NOMO-1 treated with DMSO at 0.1 percent for 48 hours (cell line): ENCODE measurements around the gene IL21R.
"Not testable (repeated sequence)": the region's sequence is repeated elsewhere in the genome, so short reads cannot be mapped to it uniquely, and the experiment has no call there.

Experiments
- DNase-seq: peaks from one replicate; lab custom pipeline; 2025; ENCODE audit not compliant: unreplicated experiment; lab: John Stamatoyannopoulos, UW

IL21R gene

DNA sequence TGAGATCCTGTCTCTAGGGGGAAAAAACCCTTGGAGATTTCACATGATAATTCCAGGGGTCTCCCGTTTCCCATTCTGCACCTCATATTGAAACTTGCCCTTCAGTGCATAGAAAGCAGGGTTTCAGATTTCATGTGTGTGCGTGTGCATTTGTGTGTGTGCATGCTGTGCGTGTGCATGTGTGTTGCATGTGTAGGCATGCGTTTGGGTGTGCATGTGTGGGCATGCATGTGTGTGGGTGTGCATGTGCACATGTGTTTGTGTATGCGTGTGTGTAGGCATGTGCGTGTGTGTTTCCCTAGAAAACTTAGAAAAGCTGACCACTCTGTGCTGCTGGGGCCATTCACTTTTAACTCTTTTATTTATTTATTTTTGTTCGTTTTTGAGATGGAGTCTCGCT, 40.0 kb downstream of the IL21R start:
- no peak for DNase-seq

DNA sequence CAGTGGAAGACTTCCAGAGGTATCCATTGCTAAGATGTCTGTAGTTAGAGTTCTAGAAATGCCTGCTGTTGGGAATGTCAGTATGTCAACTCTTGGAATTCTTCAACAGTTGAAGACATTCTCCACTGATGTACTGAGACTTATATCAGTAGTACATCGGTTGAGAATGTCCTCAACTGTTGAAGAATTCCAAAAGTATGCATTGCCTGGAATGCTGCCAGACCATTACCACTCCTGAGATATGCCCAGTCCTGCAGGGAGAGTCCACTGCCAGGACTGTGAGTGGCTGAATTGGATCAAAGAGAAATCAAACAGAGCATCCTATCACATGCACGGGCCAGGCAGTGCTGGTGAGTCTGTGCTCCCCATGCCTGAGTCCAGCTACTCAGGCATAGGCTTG, 42.0 kb downstream of the IL21R start:
- no peak for DNase-seq

DNA sequence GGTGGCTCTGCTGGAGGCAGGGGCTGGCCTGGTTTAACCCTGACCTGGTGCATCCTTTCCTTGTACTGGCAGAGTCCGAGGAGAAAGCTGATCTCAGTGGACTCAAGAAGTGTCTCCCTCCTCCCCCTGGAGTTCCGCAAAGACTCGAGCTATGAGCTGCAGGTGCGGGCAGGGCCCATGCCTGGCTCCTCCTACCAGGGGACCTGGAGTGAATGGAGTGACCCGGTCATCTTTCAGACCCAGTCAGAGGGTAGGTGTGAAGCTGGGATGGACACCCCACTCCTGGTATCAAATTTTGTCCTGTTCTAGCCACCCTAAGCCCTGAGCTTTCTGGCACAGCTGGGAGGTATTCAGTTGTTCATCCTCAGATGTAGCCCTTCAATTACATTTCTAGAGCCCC, 42.5 kb downstream of the IL21R start:
- no peak for DNase-seq

DNA sequence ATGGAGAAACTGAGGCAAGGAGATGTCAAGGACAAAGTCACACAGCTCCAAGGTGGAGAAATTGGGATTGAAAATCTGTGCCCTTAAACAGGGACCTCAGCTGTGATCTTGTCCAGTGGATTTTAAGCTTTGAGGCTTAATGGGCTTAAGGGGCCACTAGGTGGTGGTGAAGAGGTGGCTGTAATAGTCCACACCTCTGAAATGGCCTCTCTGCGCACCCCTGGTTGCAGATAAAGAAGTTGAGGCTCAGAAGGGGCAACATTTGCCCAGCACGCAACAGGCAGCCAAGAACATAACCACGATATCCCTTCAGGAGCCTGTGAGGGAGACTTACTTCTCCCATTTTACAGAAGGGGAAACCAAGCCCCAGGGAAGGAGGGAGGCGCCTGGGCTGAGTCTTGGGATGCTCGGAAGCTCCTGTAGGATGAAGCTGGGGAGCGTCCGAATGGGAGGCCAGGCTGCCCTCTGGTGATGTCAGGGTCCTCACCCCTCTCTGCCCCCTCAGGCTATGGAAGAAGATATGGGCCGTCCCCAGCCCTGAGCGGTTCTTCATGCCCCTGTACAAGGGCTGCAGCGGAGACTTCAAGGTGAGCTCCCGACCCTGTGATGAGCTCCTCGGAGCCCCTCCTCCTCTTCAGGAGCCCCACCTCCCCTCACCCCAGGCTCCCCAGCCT, 43.7 kb downstream of the IL21R start:
- no peak for DNase-seq

DNA sequence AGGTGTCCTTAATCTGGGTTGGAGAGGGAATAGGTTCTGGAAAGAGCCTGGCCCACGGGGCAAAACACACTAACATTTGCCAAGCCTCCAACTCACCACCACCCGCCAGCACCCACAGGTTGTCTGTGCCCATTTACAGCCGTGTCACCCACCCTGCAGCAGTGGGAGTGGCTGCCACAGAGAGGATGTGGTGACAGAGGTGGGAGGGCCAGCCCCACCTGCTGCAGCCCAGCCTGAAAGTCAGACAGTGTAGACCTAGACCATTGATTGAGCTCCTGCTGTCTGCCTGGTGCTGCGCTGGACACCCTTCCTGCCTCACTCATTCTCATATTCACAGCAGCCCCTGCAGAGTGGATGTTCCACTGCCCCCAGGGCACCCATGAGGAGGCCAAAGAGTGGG, 44.7 kb downstream of the IL21R start:
- DNase-seq: no peak

DNA sequence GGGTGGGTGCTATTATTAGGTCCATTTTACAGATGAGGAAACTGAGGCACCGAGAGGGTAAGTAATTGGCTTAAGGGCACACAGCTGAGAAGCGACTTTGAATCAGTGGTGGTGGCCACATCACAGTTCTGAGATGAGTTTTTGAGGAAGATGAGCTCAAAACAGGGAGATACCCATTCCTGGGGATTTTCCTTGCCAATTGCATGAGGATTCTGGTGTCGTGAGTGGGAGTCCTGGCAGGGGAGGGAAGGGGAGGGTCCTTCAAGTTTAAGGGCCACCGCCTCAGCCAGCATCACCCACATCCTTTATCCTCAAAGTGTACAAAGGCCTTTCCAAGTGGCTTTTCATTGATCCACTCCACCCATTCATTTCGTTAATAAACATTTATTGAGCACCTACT, 45.3 kb downstream of the IL21R start:
- DNase-seq: no peak

DNA sequence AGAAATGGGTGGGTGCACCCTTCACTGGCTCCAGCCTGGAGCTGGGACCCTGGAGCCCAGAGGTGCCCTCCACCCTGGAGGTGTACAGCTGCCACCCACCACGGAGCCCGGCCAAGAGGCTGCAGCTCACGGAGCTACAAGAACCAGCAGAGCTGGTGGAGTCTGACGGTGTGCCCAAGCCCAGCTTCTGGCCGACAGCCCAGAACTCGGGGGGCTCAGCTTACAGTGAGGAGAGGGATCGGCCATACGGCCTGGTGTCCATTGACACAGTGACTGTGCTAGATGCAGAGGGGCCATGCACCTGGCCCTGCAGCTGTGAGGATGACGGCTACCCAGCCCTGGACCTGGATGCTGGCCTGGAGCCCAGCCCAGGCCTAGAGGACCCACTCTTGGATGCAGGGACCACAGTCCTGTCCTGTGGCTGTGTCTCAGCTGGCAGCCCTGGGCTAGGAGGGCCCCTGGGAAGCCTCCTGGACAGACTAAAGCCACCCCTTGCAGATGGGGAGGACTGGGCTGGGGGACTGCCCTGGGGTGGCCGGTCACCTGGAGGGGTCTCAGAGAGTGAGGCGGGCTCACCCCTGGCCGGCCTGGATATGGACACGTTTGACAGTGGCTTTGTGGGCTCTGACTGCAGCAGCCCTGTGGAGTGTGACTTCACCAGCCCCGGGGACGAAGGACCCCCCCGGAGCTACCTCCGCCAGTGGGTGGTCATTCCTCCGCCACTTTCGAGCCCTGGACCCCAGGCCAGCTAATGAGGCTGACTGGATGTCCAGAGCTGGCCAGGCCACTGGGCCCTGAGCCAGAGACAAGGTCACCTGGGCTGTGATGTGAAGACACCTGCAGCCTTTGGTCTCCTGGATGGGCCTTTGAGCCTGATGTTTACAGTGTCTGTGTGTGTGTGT, 46.8 kb downstream of the IL21R start:
- no peak for DNase-seq

DNA sequence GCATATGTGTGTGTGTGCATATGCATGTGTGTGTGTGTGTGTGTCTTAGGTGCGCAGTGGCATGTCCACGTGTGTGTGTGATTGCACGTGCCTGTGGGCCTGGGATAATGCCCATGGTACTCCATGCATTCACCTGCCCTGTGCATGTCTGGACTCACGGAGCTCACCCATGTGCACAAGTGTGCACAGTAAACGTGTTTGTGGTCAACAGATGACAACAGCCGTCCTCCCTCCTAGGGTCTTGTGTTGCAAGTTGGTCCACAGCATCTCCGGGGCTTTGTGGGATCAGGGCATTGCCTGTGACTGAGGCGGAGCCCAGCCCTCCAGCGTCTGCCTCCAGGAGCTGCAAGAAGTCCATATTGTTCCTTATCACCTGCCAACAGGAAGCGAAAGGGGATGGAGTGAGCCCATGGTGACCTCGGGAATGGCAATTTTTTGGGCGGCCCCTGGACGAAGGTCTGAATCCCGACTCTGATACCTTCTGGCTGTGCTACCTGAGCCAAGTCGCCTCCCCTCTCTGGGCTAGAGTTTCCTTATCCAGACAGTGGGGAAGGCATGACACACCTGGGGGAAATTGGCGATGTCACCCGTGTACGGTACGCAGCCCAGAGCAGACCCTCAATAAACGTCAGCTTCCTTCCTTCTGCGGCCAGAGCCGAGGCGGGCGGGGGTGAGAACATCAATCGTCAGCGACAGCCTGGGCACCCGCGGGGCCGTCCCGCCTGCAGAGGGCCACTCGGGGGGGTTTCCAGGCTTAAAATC, 47.6 kb downstream of the IL21R start:
- DNase-seq: no peak

DNA sequence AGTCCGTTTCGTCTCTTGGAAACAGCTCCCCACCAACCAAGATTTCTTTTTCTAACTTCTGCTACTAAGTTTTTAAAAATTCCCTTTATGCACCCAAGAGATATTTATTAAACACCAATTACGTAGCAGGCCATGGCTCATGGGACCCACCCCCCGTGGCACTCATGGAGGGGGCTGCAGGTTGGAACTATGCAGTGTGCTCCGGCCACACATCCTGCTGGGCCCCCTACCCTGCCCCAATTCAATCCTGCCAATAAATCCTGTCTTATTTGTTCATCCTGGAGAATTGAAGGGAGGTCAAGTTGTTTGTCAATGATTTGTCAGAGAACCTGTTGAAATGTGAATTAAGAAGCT, 48.2 kb downstream of the IL21R start:
- peak; percentile 7 for DNase-seq

DNA sequence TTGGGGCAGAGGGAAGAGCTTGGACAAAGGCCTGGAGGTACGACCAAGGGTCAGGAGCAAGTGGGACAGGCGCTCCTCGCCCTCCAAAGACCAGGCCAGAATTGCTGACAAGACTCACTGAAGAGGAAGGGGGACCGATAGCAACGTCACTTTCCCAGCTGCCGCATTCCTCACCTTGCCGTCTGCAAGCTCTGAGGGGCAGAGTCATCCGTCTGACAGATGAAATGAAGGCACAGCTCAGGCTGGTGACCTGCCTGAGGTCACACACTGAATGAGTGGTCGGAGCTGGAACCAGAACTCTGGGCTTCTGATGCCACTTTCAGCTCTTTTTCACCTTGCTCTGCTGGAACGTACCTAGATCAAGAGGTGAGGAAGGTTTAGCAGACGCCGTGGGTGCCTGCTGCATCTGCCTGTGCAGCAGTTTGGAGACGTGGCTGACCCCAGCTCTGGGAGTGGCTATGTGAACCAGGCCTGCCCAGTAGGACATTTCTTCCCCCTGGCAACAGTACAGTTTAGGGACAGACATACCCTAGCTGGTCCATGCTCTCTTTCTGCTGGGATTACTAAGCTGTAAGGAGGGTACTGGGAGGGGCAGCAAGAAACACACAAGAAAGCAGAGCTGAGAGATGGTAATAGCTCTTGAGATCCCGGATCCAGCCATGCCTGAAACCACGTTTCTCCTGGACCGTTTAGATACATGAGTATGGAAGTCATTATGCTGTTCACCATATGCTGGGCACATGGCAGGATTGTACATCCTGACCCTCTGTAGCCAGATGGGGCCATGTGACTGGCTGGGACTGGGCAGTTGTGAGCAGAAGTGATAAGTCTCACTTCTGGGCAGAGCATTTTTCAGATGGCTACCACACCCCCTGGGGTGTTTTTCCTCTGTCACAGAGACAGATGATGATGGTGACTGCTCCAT, 50.9 kb downstream of the IL21R start:
- DNase-seq: no peak

DNA sequence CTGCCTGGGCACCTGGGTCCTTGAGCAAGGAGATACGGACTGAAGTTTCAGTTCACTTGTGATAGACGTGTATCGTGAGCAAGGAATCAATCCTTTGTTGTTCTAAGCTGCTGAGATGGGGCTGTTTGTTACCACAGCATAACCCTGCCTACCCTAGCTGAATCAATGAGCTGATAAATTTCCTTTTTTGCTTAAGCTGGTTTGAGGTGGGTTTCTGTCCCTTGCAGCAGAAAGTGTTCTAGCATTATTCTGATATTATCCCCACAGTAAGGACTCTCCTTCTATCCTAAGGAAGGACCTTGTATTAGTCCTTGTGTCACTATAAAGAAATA, 51.5 kb downstream of the IL21R start:
- DNase-seq: no peak

DNA sequence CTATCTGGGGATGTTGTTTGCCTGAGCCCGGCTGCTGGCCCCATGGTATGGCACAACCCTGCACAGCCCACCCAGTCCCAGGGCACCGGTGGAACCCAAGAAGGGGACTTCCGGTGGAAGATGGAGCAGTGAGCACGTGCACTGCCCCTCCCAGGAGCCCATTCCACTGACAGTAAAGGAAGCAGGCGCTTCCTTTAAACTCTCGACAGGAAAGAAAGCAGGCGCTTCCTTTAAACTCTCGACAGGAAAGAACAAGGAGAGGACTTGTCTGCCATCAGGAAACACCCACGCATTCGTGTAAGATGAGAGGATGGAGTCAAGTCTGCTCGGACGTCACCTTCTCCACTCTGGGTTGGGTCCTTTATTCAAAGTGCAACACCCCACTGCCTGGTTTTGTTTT, 53.7 kb downstream of the IL21R start:
- no peak for DNase-seq

DNA sequence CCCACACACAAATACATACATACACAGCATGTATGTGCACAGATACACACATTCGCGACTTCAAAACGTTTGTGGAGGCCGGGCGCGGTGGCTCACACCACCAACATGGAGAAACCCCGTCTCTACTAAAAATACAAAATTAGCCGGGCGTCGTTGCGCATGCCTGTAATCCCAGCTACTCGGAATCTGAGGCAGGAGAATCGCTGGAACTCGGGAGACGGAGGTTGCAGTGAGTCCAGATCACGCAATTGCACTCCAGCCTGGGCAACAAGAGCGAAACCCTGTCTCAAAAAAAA, 55.6 kb downstream of the IL21R start:
- DNase-seq: not testable (repeated sequence)

DNA sequence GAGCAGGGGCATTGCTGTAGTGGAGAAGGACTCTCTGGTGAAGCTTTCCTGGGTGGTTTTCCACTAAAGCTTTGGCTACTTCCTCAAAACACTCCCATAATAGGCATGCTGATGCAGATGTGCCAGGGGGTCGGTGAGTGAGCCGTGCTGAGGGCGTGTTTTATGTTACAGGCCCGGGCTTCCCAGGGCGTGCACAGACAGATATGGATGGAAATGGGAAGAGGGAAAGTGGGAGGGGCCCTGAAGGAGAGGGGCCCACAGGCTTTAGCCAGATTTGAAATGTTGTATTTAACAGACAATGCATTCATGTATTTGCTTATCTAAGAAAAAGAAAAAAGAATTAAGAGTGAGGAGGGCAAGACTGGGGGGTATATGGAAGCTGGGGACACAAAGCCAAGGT, 56.3 kb downstream of the IL21R start:
- DNase-seq: no peak

DNA sequence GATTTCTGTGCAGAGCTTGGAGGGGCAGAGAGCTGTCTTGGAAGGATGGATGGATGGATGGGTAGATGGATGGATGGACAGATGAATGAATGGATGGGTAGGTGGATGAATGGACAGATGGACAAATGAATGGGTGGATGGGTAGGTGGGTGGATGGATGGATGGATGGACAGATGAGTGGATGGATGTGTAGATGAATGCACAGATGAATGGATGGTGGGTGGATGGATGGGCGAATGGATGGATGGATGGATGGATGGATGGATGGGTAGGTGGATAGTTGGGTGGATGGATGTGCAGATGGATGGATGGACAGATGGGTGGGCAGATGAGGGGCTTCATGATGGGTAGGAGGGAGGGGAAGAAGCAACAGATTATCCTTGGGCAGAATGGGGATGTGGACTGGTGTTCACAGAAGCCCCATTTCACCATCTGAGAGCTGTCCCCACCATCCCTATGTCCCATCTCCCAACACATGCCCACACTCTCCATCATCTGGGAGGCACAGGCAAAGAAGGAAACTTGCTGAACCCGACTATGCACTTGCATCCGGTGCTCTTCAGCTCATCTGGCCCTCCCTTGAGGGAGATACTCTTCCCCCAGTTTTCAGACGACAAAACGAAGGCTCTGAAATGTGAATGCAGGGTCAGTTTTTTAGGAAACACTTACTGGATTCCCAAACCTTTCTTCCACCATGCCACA, 57.2 kb downstream of the IL21R start:
- DNase-seq: no peak

DNA sequence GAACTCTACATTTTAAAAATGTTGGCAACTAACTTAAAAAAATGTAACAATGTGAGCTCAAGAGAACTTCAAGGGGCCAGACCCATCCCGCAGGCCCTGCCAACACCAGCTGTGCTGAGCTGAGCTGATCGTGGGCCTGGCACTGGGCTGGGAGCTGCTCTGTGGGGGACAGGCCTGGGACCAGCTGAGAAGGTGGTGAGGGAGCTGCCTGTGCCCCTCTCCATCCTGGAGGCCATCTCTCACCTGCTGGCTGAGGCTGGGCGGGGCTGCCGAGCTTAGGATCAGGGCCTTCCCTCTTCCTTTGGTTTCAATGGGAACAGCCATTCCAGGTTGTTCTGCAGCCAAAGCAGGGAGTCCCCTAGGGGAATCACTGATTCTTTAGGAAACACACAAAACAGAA, 58.2 kb downstream of the IL21R start:
- no peak for DNase-seq

DNA sequence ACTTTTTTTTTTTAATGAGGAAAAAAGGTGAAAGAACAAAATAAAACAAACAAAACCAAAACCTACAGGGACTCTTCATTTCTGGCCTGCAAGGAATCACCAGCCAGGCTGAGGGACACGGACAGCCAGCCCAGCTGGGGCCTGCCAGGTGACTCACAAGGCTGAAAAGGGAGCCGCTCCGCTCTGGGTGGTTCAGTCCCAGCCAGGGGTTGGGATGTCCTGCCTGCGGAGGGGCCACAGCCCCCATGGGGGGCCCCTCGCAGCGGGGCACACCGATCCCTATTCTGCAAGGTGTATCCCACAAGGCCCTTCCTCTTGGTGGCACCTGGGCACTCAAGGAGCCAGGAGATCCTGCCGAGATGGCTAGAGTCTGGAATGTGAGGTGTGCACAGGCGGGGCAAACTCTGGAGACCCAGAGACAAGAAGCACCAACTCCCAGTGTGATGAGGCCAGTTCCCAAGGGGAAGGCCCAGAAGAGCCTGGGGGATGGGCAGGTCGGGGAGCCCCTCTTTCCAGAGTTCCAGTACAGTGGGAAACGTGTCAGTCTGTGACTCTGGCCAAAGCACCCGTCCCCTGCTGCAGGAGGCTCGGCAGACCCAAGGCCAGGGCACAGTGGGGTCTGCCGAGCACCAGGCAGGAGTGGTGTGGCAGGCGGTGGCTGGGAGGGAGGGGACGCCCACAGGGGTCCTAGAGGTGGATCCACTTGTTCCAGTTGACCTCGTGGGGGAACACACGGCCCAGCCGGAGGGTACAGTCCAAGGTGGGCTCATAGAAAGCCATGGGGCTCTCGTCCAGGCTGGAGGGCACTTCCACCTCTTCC, 58.9 kb downstream of the IL21R start:
- DNase-seq: no peak

DNA sequence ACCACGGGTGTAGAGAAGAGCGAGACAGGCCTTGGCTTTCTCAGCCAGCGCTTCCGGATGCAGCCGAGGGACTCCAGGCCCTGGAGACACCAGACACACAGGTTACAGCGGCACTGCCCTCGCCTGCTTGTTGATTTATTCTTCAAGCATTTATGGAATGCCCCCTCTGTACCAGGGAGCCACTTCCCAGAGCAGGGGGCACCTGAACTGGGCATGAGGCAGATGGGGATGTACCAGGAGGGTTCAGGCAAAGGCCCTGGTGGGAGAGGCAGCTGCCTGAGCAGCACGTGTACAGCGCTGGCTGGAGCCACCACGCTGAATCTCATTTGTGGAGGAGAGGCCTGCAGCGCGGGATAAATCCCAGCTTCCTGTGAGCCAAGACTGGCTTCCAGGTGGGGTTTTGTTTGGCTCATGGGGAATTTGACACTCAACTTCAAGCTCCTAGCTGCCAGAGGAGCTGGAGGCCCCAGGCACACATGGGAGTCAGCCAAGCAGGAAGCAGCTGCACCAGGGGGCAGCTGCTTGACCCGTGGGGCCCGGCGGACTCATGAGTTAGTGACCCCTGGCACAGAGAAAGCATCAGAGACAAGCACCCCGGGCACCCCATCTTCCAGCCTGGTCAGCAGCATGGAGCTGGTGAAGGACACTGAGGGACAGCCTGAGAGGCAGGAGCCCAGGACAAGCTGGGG, 59.7 kb downstream of the IL21R start:
- DNase-seq: no peak

DNA sequence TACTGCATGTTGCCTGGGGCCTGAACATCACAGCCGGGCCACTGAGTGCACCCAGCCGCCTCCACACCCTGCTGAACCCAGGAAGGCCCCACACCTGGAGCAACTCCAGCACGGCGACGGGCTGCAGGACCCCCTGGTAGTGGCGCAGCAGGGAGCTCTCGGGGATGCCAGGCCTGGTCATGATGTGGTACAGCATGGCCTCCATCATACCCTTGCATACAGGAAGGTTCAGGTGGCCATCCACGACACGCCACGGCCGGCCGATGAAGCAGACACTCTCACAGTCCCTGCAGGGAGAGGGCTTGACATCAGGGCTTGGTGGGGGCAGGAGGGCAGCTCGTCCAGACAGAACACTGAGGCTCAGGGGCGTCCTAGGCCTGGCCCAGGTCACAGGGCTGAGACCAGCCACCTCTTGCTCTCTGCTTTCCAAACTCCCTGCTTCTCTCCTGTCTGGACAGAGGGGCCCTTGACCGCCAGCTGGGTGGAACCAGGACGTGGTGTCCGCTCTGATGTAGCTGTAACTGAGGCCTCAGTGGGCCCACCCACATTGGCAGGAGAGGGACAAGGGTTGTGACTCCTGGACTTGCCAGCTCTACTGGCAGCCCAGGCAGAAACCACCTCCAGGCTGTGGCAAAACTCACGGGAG, 60.3 kb downstream of the IL21R start:
- DNase-seq: no peak
